Mononuclear cell (primary cell): ENCODE data around the gene NAP1L4. TPM values are rescaled to one million over a fixed set of nuclear protein-coding genes. Genes with fewer than 3 reads are reported as not detected.
A peak's percentile ranks its signal among the peaks of the same experiment; 100 is the strongest.

Source experiments
- H3K27me3 ChIP-seq: 2 replicates; pipeline ENCODE4 v1.6.0; 2011; ENCODE audit warnings: low read length, control low read depth; ENCODE audit not compliant: insufficient read depth
- H3K4me1 ChIP-seq: 2 replicates; pipeline ENCODE4 v1.5.1; 2011; ENCODE audit warnings: mild to moderate bottlenecking, low read length, control low read depth; ENCODE audit not compliant: insufficient read depth
- H3K4me3 ChIP-seq: 2 replicates; pipeline ENCODE4 v1.5.1; 2011; ENCODE audit warnings: mild to moderate bottlenecking, low read length, moderate library complexity
- H3K9me3 ChIP-seq: 2 replicates; pipeline ENCODE4 v1.5.1; 2011; ENCODE audit warnings: low read depth, mild to moderate bottlenecking, control low read depth, low read length
- total RNA-seq: library from RNA; depleted of rRNA; stranded (reverse); fragments of >200 nt; gene quantifications from one replicate; pipeline ENCODE4 v1.2.3, GENCODE V29; 2012

The NAP1L4 gene
- total RNA-seq, 1 donor: 272 TPM

DNA sequence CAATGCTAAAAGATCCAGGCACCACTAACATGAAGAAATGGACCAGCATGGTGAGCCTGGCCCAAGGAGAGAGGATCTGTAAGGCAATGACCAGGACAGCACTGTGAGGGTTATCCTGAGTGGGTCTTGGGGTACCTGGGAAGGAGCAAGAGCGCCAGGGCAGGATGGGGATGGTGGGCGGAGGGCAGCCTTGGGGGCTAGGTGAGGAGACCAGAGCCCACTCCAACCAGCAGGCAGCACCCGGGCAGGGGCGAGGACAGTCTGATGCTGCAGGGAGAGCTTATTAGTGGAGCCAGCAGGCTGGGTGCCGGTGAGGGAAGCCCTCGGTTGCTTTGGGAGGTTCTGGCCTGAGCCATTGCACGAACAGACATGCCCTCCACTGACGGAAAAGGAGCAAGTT lies 10.7 kb upstream of the NAP1L4 start:
- no peaks in the 10 kb centered on the region for H3K9me3 ChIP-seq
- no peaks in the 10 kb centered on the region for H3K27me3 ChIP-seq
- H3K4me3 ChIP-seq: no peak overlapping the region
- peaks cover 10% of the 10 kb centered on the region for H3K4me1 ChIP-seq

GRCh38 chr11:3002351-3002861 lies 10.3 kb upstream of the NAP1L4 start:
- H3K4me3 ChIP-seq: no peak overlapping the region

DNA sequence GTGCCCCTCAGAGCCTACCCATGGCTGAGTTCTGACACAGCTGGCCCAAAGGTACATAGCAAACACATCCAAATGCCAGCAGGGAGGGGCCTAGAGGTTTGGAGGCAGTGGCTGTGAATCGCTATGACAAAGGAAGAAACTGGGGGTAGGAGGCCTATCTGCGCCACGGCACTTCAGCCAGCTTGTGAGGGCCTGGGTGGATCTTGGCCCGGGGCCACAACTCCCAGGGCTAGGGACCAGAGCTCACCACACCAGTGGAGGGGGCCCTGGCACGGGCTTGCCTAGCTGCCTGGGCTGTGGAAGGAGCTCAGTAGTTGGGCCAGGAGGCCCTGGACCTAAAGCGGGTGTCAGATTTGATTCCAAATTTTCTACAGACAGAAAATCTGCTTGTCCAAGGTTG lies 9.4 kb upstream of the NAP1L4 start:
- H3K9me3 ChIP-seq: no peaks in the 10 kb centered on the region
- H3K4me3 ChIP-seq: no peak overlapping the region
- no peaks in the 10 kb centered on the region for H3K27me3 ChIP-seq
- H3K4me1 ChIP-seq: peaks cover 10% of the 10 kb centered on the region

More at GRCh38 chr11:3002351-3002861, 10.3 kb upstream of the NAP1L4 start:
- Histone ChIP-seq H3K27me3 (no peaks in the 10 kb centered on the region), H3K9me3 (no peaks in the 10 kb centered on the region), H3K4me1 (peaks cover 10% of the 10 kb centered on the region)

DNA sequence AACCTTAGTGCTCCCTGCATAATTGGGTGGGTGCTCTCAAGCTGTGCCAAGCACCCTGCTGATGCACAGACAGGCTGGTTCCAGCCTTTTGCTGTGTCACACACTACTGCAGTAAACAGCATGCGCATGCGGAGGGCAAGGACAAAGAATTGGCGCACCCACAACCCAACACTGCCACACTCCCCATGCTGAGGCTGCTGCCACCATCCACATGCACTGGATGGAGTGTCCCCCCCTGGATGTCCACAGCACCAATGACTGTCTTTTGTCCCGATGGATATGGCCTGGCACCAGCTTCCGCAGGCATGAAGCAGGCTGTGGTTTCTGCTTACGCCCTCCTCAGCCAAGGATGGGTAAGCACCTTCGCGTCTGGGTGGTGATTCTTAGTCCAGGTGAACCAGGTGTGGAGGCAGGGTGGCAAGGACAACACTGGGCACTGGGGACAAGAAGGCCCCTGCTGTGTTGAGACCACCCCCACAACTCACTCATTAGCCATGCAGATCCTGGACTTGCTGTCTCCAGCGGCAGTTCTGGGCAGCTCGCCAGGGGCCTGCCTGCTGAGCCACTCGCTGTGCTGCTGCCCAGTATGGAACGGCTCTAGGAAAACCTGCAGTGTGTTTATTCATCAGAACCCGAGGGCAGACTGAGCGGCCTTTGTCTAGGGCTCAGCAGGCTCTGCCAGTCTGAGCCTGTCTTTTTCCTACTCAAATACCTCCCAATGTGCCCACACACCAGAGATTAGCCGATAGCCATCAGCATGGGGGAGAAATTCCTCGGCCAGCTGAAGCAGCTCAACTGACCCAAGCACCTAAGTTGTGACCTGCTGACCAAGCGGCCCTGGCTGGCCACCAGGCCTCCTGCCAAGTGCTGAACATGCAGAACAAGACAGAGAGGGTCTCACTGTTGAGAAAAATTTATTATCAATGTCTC lies 8.2 kb upstream of the NAP1L4 start:
- Histone ChIP-seq H3K4me1 (peaks cover 10% of the 10 kb centered on the region), H3K27me3 (no peaks in the 10 kb centered on the region), H3K9me3 (no peaks in the 10 kb centered on the region), H3K4me3 (no peak overlapping the region)

DNA sequence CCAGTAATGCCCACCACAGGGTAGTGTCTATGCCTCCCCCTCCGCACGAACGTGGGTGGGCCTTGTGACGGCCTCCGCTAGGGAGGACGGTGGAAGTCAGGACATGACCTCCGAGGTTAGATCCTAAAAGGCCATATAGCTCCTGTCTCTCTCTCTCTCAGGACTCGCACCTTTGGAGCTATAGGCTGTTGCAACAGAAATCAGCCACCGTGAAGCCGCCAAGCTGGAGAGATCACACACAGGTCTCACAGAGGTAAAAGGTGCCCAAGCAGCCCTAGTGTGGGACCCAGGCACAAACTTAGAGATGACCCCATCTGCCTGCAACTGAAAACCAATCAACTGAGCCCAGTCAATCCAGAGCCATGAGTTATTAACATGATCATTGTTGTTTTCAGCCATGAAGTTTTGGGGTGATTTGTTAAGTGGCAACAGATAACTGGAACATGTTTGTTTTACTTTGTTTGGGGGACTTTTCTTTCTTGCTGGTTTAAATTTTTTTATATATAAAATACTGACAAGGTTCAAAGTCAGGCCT lies 7.4 kb upstream of the NAP1L4 start:
- Histone ChIP-seq H3K9me3 (no peaks in the 10 kb centered on the region), H3K27me3 (no peaks in the 10 kb centered on the region), H3K4me3 (no peak overlapping the region), H3K4me1 (peaks cover 10% of the 10 kb centered on the region)

GRCh38 chr11:2998073-2998850 lies 6.1 kb upstream of the NAP1L4 start:
- Histone ChIP-seq H3K4me1 (peaks cover 10% of the 10 kb centered on the region), H3K9me3 (no peaks in the 10 kb centered on the region), H3K4me3 (no peak overlapping the region), H3K27me3 (no peaks in the 10 kb centered on the region)

DNA sequence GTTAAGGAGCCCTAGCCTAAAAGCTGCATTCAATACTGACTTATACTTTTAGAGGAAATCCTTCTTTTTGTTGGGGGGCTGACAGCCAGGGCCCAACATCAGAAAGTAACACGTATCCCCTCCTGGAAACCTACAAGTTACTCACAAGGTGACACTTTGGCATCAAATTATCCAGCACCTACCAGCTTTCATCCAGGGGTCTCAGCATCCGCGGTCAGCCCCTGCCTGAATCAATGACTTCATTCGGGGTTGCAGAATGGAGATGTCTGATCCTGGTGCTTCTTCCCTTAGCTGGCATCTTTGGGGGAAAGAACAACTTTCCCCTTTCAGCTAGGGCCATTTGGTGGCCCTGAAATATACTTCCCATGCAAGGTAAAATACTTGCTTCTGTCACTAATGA lies 5.3 kb upstream of the NAP1L4 start:
- Histone ChIP-seq H3K4me3 (no peak overlapping the region), H3K27me3 (no peaks in the 10 kb centered on the region), H3K4me1 (peaks cover 13% of the 10 kb centered on the region), H3K9me3 (no peaks in the 10 kb centered on the region)

- Histone ChIP-seq H3K4me1 (peaks cover 9% of the 10 kb centered on the region), H3K9me3 (no peaks in the 10 kb centered on the region), H3K4me3 (no peak overlapping the region), H3K27me3 (no peaks in the 10 kb centered on the region)
Measured at GRCh38 chr11:2996976-2997375, 4.8 kb upstream of the NAP1L4 start.

DNA sequence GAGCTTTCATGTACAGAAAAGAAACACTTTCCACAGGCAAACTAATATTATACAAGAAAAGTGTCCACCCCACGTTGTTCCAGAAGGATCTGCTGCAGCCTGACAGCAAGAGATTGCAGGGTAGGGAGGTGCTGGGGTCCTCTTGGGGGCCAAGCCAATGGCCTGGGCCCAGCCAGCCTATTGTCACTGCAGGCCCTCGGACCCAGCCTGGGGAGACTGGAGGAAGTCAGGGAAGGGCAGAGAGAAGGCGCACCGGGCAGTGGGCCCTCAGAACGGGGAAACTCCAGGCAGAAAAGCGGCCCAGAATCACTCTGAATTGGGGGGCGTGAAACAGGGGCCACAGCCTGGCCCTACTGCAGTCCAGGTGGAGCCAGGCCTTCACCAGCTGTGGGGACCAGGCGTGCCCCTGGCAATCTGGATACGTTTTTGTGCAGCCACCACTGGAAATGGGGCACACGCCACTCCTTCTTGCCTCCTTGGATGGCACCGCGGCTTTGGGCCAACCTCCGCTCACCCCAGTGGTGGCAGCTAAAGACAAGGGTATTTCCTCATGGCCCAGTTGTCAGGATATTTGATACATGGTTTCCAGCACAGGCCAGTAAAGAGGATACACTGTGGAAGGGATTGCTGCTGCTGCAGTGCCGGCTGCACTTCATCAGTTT lies 3.9 kb upstream of the NAP1L4 start:
- peaks cover 14% of the 10 kb centered on the region for H3K4me1 ChIP-seq
- H3K9me3 ChIP-seq: no peaks in the 10 kb centered on the region
- no peaks in the 10 kb centered on the region for H3K27me3 ChIP-seq
- H3K4me3 ChIP-seq: no peak overlapping the region

DNA sequence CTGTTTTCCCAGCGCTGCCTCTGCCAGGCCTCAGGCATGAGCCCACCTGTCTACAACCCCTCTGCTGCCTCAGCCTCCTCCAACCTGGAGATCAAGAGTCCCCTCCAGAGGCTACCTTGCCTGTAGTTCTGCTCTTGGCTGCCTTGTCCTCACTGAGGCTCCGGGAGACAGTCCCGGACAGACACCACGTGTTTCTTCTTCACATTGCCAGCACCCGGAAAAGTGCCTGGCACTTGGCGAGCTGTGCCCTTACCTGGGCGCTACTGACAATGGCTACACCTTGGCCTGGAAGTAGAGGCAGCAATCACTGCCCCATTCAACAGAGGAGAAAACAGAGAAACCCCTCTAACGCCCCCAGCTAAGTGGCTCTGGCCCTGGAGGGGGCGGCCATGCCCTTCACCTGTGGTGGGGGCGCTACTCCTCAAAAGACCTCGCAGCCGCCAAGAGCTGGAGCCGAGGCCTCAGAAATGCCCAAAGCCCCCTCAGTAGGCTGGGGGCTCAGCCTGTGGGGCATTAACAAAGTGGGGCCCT lies 3.0 kb upstream of the NAP1L4 start:
- Histone ChIP-seq H3K27me3 (no peaks in the 10 kb centered on the region), H3K9me3 (no peaks in the 10 kb centered on the region), H3K4me1 (peaks cover 23% of the 10 kb centered on the region), H3K4me3 (no peak overlapping the region)

DNA sequence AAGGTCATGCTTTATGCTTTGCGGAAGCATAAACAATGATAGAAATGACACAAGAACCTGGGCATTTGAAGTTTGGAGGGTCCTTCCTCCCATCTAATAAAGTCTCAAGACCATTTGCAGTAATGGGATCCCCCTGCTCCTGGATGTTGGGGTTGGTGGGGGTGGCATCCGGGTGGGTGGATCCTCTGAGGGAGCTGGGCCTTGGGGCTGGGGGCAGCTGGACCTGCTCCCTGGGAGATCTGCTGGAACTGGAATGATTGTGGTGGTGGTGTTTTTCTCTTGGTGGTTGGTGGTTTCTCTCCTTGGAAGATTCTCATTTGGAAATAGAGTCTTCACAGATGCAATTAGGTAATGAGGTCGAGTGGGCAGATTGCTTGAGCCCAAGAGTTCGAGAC lies 2.2 kb upstream of the NAP1L4 start:
- Histone ChIP-seq H3K9me3 (no peaks in the 10 kb centered on the region), H3K4me1 (peaks cover 30% of the 10 kb centered on the region), H3K4me3 (no peak overlapping the region), H3K27me3 (no peaks in the 10 kb centered on the region)

DNA sequence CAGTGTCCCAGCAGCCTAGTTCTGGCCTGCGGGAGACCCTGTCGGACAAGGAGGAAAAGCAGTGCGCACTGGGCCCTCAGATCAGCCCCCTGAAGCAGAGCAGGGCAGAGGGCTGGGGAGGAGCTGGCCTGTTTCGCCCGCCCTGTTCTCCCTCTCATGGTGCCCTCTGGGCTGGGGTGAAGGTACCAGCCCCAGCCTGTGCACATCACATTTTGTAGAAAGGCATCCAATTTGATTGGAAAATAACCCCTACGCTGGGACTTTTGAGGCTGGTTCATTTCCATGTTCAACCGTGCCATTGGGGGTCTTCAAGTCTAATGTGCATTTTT lies 832 bp upstream of the NAP1L4 start:
- no peaks in the 10 kb centered on the region for H3K9me3 ChIP-seq
- peak overlapping the region; percentile 58 for H3K4me3 ChIP-seq
- no peaks in the 10 kb centered on the region for H3K27me3 ChIP-seq
- peaks cover 44% of the 10 kb centered on the region for H3K4me1 ChIP-seq

GRCh38 chr11:2991452-2992233 lies 486 bp downstream of the NAP1L4 start:
- H3K4me3 ChIP-seq: peak overlapping the region; percentile 58
- no peaks in the 10 kb centered on the region for H3K27me3 ChIP-seq

More at GRCh38 chr11:2991452-2992233, 486 bp downstream of the NAP1L4 start:
- Histone ChIP-seq H3K9me3 (no peaks in the 10 kb centered on the region), H3K4me1 (peaks cover 57% of the 10 kb centered on the region)
